ENCODE measurements around the gene MTA1.

The MTA1 gene

GRCh38 chr14:105378873-105379685 lies 40.5 kb upstream of the MTA1 start:
- 99% methylated on average over 15 of the region's 17 CpGs for WGBS (ENCODE audit: insufficient coverage)
- no peak for DNase-seq
- CTCF ChIA-PET: interaction anchor here (1.3 to 1.5 kb wide), 4 partner anchors 10 to 20 kb away, joined by 3 to 5 read pairs (median 4); no protein-coding TSS in a partner anchor
- POLR2A ChIA-PET: no interaction called here
- Histone ChIP-seq H3K36me3 (ENCODE audit: control insufficient read depth in 4 of 4, insufficient read depth in 4 of 4, low read length in 3 of 4) (peaks cover 0 to 34% (median 19%) of the 10 kb centered on the region in 4 experiments), H3K27me3 (replicated peaks in 2 of 5; ENCODE audit: control insufficient read depth in 4 of 5, insufficient read depth in 5 of 5, low read length in 4 of 5) (no peaks in the 10 kb centered on the region), H3K4me3 (ENCODE audit: control insufficient read depth in 1 of 7, extremely low read depth in 1 of 7, insufficient read depth in 4 of 7, low read depth in 2 of 7, low read length in 6 of 7) (no peak overlapping the region), H3K9me3 (ENCODE audit: control extremely low read depth in 1 of 5, control insufficient read depth in 4 of 5, insufficient read depth in 2 of 5, low read depth in 1 of 5, low read length in 4 of 5) (no peaks in the 10 kb centered on the region), H3K27ac (ENCODE audit: insufficient read depth in 1 of 2, low read depth in 1 of 2, low read length in 2 of 2, poor library complexity in 1 of 2, severe bottlenecking in 2 of 2) (no peak overlapping the region), H3K4me1 (ENCODE audit: control extremely low read depth in 1 of 4, control insufficient read depth in 4 of 4, insufficient read depth in 4 of 4, low read length in 3 of 4) (peaks cover 0 to 16% (median 13%) of the 10 kb centered on the region in 4 experiments)

DNA sequence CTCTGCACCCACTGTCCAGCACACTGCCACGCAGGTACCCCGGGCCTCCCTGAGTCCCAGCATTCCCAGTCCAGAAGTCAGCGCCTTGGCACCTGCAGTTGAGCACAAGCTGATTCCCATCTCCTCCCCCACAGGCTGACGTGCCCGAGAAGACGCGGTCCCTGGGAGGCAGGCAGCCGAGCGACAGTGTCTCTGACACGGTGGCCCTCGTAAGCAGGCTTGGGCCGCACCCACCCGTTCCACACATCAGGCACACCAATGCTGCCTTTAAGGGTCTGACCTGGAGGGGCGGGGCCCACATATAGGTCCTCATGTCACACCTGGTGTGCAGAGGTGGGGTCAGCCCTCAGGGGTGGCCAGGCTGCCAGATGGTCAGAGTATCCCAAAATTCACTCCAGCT lies 39.7 kb upstream of the MTA1 start:
- Histone ChIP-seq H3K27me3 (replicated peaks in 2 of 5; ENCODE audit: control insufficient read depth in 4 of 5, insufficient read depth in 5 of 5, low read length in 4 of 5) (no peaks in the 10 kb centered on the region), H3K36me3 (ENCODE audit: control insufficient read depth in 4 of 4, insufficient read depth in 4 of 4, low read length in 3 of 4) (peaks cover 0 to 43% (median 23%) of the 10 kb centered on the region in 4 experiments), H3K4me1 (ENCODE audit: control extremely low read depth in 1 of 4, control insufficient read depth in 4 of 4, insufficient read depth in 4 of 4, low read length in 3 of 4) (peaks cover 0 to 16% (median 13%) of the 10 kb centered on the region in 4 experiments), H3K27ac (ENCODE audit: insufficient read depth in 1 of 2, low read depth in 1 of 2, low read length in 2 of 2, poor library complexity in 1 of 2, severe bottlenecking in 2 of 2) (no peak overlapping the region), H3K9me3 (ENCODE audit: control extremely low read depth in 1 of 5, control insufficient read depth in 4 of 5, insufficient read depth in 2 of 5, low read depth in 1 of 5, low read length in 4 of 5) (no peaks in the 10 kb centered on the region), H3K4me3 (ENCODE audit: control insufficient read depth in 1 of 7, extremely low read depth in 1 of 7, insufficient read depth in 4 of 7, low read depth in 2 of 7, low read length in 6 of 7) (no peak overlapping the region)
- DNase-seq: no peak
- CTCF ChIA-PET: interaction anchor here (1.3 to 1.5 kb wide), 5 partner anchors 9 to 19 kb away, joined by 3 to 5 read pairs (median 5); no protein-coding TSS in a partner anchor
- 99% methylated on average over 11 of the region's 14 CpGs for WGBS (ENCODE audit: insufficient coverage)
- POLR2A ChIA-PET: no interaction called here

DNA sequence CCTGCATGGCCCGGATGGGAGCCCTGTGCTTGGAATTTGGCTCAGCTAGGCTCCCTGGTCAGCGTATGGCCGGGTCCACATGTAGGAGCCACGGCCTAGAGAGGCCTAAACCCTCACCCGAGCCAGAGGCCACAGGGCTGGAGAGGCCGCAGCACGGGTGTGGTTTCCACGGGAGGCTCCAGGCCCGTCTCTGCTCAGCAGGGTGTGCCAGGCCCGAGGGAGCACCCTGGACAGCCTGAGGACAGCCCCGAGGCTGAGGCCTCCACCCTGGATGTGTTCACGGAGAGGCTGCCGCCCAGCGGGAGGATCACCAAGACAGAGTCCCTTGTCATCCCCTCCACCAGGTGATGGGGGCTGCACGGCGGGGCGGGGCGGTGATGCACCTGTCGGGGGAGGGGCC lies 38.9 kb upstream of the MTA1 start:
- H3K27me3 ChIP-seq (replicated peaks in 2 of 5; ENCODE audit: control insufficient read depth in 4 of 5, insufficient read depth in 5 of 5, low read length in 4 of 5): no peaks in the 10 kb centered on the region
- no peak for DNase-seq
- H3K27ac ChIP-seq (ENCODE audit: insufficient read depth in 1 of 2, low read depth in 1 of 2, low read length in 2 of 2, poor library complexity in 1 of 2, severe bottlenecking in 2 of 2): no peak overlapping the region
- CTCF ChIA-PET: interaction anchor here (1.3 to 1.5 kb wide), 3 partner anchors 9 to 17 kb away, joined by 3 to 5 read pairs (median 5); no protein-coding TSS in a partner anchor
- POLR2A ChIA-PET: no interaction called here
- no peak overlapping the region for H3K4me3 ChIP-seq (ENCODE audit: control insufficient read depth in 1 of 7, extremely low read depth in 1 of 7, insufficient read depth in 4 of 7, low read depth in 2 of 7, low read length in 6 of 7)
- WGBS (ENCODE audit: insufficient coverage): 97% methylated on average over 16 of the region's 19 CpGs
- peaks cover 0 to 12% (median 9%) of the 10 kb centered on the region in 4 experiments for H3K4me1 ChIP-seq (ENCODE audit: control extremely low read depth in 1 of 4, control insufficient read depth in 4 of 4, insufficient read depth in 4 of 4, low read length in 3 of 4)
- H3K9me3 ChIP-seq (ENCODE audit: control extremely low read depth in 1 of 5, control insufficient read depth in 4 of 5, insufficient read depth in 2 of 5, low read depth in 1 of 5, low read length in 4 of 5): no peaks in the 10 kb centered on the region
- peaks cover 0 to 50% (median 29%) of the 10 kb centered on the region in 4 experiments for H3K36me3 ChIP-seq (ENCODE audit: control insufficient read depth in 4 of 4, insufficient read depth in 4 of 4, low read length in 3 of 4)

GRCh38 chr14:105381446-105382342 lies 37.9 kb upstream of the MTA1 start:
- DNase-seq: no peak
- Histone ChIP-seq H3K36me3 (ENCODE audit: control insufficient read depth in 4 of 4, insufficient read depth in 4 of 4, low read length in 3 of 4) (peaks cover 0 to 58% (median 33%) of the 10 kb centered on the region in 4 experiments), H3K27me3 (replicated peaks in 2 of 5; ENCODE audit: control insufficient read depth in 4 of 5, insufficient read depth in 5 of 5, low read length in 4 of 5) (no peaks in the 10 kb centered on the region), H3K4me3 (ENCODE audit: control insufficient read depth in 1 of 7, extremely low read depth in 1 of 7, insufficient read depth in 4 of 7, low read depth in 2 of 7, low read length in 6 of 7) (no peak overlapping the region), H3K4me1 (ENCODE audit: control extremely low read depth in 1 of 4, control insufficient read depth in 4 of 4, insufficient read depth in 4 of 4, low read length in 3 of 4) (peaks cover 0 to 3% (median 0%) of the 10 kb centered on the region in 4 experiments), H3K9me3 (ENCODE audit: control extremely low read depth in 1 of 5, control insufficient read depth in 4 of 5, insufficient read depth in 2 of 5, low read depth in 1 of 5, low read length in 4 of 5) (no peaks in the 10 kb centered on the region), H3K27ac (ENCODE audit: insufficient read depth in 1 of 2, low read depth in 1 of 2, low read length in 2 of 2, poor library complexity in 1 of 2, severe bottlenecking in 2 of 2) (no peak overlapping the region)
- ChIA-PET POLR2A (no interaction called here), CTCF (interaction anchor here (1.4 to 3.3 kb wide), 3 partner anchors 10 to 147 kb away, joined by 3 to 16 read pairs (median 5); no protein-coding TSS in a partner anchor)
- 92% methylated on average over 26 of the region's 27 CpGs for WGBS (ENCODE audit: insufficient coverage)

GRCh38 chr14:105382343-105383082 lies 37.1 kb upstream of the MTA1 start:
- no peak overlapping the region for H3K4me3 ChIP-seq (ENCODE audit: control insufficient read depth in 1 of 7, extremely low read depth in 1 of 7, insufficient read depth in 4 of 7, low read depth in 2 of 7, low read length in 6 of 7)
- ChIA-PET CTCF (interaction anchor here (1.4 to 3.3 kb wide), 2 partner anchors 10 to 146 kb away, joined by 3 to 16 read pairs; no protein-coding TSS in a partner anchor), POLR2A (no interaction called here)
- no peaks in the 10 kb centered on the region for H3K27me3 ChIP-seq (replicated peaks in 2 of 5; ENCODE audit: control insufficient read depth in 4 of 5, insufficient read depth in 5 of 5, low read length in 4 of 5)
- no peak overlapping the region for H3K27ac ChIP-seq (ENCODE audit: insufficient read depth in 1 of 2, low read depth in 1 of 2, low read length in 2 of 2, poor library complexity in 1 of 2, severe bottlenecking in 2 of 2)
- H3K4me1 ChIP-seq (ENCODE audit: control extremely low read depth in 1 of 4, control insufficient read depth in 4 of 4, insufficient read depth in 4 of 4, low read length in 3 of 4): no peaks in the 10 kb centered on the region
- DNase-seq: no peak
- H3K36me3 ChIP-seq (ENCODE audit: control insufficient read depth in 4 of 4, insufficient read depth in 4 of 4, low read length in 3 of 4): peaks cover 0 to 66% (median 34%) of the 10 kb centered on the region in 4 experiments
- H3K9me3 ChIP-seq (ENCODE audit: control extremely low read depth in 1 of 5, control insufficient read depth in 4 of 5, insufficient read depth in 2 of 5, low read depth in 1 of 5, low read length in 4 of 5): no peaks in the 10 kb centered on the region
- WGBS (ENCODE audit: insufficient coverage): 97% methylated on average over 24 of the region's 26 CpGs

- Histone ChIP-seq H3K4me1 (ENCODE audit: control extremely low read depth in 1 of 4, control insufficient read depth in 4 of 4, insufficient read depth in 4 of 4, low read length in 3 of 4) (peaks cover 0 to under 1% (median 0%) of the 10 kb centered on the region in 4 experiments), H3K9me3 (ENCODE audit: control extremely low read depth in 1 of 5, control insufficient read depth in 4 of 5, insufficient read depth in 2 of 5, low read depth in 1 of 5, low read length in 4 of 5) (no peaks in the 10 kb centered on the region), H3K4me3 (ENCODE audit: control insufficient read depth in 1 of 7, extremely low read depth in 1 of 7, insufficient read depth in 4 of 7, low read depth in 2 of 7, low read length in 6 of 7) (no peak overlapping the region), H3K27ac (ENCODE audit: insufficient read depth in 1 of 2, low read depth in 1 of 2, low read length in 2 of 2, poor library complexity in 1 of 2, severe bottlenecking in 2 of 2) (no peak overlapping the region), H3K27me3 (replicated peaks in 2 of 5; ENCODE audit: control insufficient read depth in 4 of 5, insufficient read depth in 5 of 5, low read length in 4 of 5) (no peaks in the 10 kb centered on the region), H3K36me3 (ENCODE audit: control insufficient read depth in 4 of 4, insufficient read depth in 4 of 4, low read length in 3 of 4) (peaks cover 0 to 69% (median 36%) of the 10 kb centered on the region in 4 experiments)
- DNase-seq: no peak
- CTCF ChIA-PET: interaction anchor here (1.0 to 3.3 kb wide), 4 partner anchors 8 to 146 kb away, joined by 3 to 16 read pairs (median 4); no protein-coding TSS in a partner anchor
- 99% methylated on average over 20 of the region's 32 CpGs for WGBS (ENCODE audit: insufficient coverage)
- POLR2A ChIA-PET: no interaction called here
These were observed 36.4 kb upstream of the MTA1 start for GRCh38 chr14:105383083-105383730.

Measured in common myeloid progenitor, CD34-positive (primary cell).